ENCODE results near the gene AHCYL2. TPM values are rescaled to one million over a fixed set of nuclear protein-coding genes. Genes with fewer than 3 reads are reported as not detected.

The AHCYL2 gene
- total RNA-seq, 1 donor from 2014 or later = 6.0 TPM

Other genes starting within 250 kb of the AHCYL2 start
- gene TNPO3, start 169.9 kb upstream of the AHCYL2 start, total RNA-seq = 32.6 TPM
- 9.7 TPM for gene TSPAN33, start 80.3 kb upstream of the AHCYL2 start, total RNA-seq
- gene SMO, start 36.4 kb upstream of the AHCYL2 start, total RNA-seq = 4.6 TPM
- gene STRIP2, start 209.4 kb downstream of the AHCYL2 start, total RNA-seq = 17.1 TPM